ENCODE measurements around the gene SMC1B.

DNA sequence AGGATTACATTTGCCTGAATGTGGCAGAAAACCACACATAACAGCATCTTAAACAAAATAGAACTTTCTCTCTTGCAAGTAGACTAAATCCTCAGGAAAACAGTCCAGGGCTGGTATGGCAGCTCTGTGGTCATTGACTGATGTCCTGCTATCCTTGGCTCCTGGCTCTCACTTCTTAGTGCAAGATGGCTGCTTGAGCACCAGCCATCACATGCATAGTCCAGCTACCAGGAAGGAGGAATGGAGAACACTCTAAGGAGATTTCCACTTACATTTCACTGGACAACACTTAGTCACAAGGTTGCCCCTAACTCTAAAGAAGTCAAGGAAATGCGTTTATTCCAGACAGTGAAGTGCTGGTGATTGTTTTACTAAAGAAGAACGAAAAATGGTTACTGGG, 13.7 kb upstream of the SMC1B start:
- TF ChIP-seq EZH2 (IDR thresholded peaks at IDR 0.05) (no peak), CTCF (IDR thresholded peaks at IDR 0.05) (no peak), EZH2phosphoT487 (IDR thresholded peaks at IDR 0.05) (no peak)

Measured in neural progenitor cell (in vitro differentiated cells).